ENCODE measurements around the gene RPS15.
"Not testable (repeated sequence)": the region's sequence is repeated elsewhere in the genome, so short reads cannot be mapped to it uniquely, and the experiment has no call there.

Gene RPS15

DNA sequence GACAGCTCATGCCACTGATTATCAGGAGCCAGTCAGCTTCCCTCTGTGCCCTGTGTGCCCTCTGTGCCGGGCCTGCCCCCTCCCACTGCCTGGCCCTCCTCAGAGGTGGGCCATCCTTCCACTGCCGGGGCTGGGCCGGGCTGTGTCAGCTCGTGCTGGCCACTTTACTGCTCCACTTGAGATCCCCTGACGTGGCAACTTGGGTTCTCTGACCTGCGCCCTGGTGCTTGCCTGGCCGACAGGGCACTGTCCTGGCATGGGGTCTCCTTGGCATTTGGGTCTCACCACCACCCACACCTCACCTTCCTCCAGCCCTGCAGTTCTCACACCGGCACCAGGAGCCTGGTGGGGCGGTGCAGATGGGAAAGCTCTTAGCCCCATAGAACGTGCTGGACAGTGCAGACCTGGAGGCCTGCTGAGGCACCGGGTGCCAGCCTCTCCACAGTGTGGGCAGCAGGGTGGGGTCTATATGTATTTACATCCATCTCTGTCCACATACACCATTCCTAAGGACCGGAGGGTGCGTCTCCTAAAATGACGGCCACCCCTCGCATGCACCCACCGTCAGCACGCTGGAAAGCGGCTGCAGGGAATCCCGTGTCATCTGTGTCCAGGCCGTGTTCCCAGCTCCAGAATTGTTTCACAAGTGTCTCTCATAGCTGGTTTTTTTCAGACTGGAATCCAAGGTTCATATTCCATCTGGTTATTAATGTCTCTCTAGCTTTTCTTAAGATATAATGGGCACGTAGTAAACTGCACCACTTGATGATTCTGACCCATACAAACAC is 19.1 kb upstream of the RPS15 start:
- no peak for DNase-seq (ENCODE audit: low read depth in 3 of 3, low spot score in 1 of 3)

DNA sequence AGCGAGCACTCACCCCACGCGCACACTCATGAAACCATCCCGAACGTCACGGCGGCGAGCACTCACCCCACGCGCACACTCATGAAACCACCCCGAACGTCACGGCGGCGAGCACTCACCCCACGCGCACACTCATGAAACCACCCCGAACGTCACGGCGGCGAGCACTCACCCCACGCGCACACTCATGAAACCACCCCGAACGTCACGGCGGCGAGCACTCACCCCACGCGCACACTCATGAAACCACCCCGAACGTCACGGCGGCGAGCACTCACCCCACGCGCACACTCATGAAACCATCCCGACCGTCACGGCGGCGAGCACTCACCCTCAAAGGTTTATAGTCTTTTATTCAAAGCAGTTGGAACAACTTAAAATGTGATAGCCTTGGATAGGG is 18.1 kb upstream of the RPS15 start:
- not testable (repeated sequence) for DNase-seq (ENCODE audit: low read depth in 3 of 3, low spot score in 1 of 3)

DNA sequence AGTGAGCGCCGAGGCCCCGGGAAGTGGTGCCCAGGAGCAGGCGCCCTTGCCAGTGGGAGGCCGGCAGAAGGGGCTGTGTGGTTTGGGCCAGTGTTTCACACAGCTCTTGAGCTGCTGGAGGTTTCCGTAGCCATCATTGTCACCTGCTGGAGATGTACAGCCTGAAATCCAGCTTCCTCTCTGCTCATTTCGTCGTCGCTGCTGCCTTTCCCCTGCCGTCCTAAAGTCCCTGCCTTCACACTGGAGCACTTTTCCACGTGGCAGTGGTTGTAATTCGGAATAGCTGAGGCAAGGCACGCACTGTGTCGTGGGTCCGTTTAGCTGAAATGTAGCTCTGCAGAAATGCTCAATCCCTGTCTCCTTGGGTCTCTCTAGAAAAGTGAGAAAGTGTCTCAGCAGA is 17.6 kb upstream of the RPS15 start:
- no peak for DNase-seq (ENCODE audit: low read depth in 3 of 3, low spot score in 1 of 3)

DNA sequence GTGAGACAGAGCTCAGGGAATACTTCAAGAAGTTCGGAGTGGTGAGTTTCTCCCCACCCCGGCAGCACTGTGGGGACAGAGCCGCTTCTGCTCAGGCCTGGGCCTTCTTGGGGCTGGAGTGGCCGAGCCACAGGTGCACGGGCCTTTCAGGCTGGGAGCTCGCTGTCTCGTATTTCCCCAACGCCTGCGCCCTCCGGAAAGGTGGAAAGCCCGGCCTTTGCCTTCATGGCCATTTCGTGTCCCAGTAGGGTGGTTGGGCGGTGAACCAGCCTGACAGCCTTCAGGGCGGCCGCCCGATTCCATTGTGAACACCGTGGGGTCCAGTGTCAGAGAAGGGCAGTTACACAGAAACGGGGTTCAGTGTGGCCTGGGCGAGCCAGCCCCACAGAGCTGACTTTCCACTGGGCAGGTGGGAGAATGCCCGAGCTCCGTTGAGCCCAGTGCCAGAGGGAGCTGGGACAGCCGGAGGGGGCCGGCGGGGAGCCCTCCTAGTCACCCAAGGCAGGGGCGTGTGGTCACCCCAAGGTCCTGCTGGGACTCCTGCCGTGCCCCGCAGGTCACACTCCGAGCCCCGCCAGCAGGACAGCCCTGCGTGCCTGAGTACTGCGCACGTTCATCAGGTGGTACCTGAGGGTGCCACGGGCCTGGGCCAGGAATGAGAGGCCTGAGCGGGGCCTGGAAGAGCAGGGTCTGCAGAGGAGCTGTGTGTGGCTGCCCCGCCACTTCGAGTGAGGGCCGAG is 16.8 kb upstream of the RPS15 start:
- no peak for DNase-seq (ENCODE audit: low read depth in 3 of 3, low spot score in 1 of 3)

DNA sequence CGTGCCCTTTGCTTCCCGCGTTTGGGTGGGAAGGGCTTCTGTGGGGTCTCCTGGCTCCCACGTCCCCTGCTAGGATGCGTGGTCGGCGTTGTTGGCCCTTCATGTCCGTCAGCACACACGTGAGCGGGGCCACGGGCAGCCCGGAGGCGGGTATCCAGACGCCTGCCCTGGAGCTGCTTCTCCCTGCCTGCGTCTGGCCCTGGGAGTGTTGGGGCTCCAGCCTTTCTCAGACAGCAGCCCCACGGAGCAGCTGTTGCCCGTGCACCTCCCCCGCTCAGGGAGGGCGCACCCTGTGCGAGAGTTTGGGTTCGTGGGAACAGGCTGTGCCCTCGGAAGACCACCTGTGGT is 16.3 kb upstream of the RPS15 start:
- no peak for DNase-seq (ENCODE audit: low read depth in 3 of 3, low spot score in 1 of 3)

DNA sequence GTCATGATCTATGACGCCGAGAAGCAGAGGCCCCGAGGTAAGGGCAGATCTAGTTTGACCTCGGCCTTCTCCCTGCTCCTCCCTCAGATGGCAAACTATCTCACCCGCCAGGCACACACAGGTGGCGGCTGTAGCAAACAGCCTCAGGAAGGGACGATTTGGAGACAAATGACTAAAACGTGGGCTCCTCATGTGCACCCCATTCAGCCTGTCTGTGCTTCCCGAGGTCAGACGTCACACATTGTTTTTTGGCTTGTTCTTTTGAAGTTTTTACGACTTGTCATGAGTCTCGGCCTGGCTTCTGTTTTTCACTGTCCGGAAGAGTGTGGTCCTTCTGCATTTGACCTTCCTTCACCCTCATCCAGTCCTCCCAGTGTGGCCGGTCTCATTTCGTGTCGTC is 15.8 kb upstream of the RPS15 start:
- DNase-seq (ENCODE audit: low read depth in 3 of 3, low spot score in 1 of 3), result no peak

DNA sequence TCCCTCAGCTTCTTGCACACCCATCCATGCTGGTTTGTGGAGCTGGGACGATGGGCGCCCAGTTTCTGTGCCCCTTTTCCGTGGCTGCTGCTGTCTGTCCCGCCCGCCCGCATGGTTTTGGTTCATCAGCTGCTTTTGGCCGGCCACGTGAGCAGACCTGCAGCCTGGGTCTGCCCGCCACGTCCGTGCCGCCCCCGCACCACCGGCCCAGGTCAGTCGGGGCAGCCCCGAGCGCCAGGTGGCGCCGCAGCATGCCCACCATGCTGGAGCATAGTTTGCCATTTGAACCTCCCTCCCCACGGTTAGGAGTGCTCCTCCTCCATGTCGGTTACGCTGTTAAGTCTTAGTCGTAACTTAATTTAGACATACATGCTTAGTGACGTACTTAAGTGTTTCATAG is 15.3 kb upstream of the RPS15 start:
- no peak for DNase-seq (ENCODE audit: low read depth in 3 of 3, low spot score in 1 of 3)

DNA sequence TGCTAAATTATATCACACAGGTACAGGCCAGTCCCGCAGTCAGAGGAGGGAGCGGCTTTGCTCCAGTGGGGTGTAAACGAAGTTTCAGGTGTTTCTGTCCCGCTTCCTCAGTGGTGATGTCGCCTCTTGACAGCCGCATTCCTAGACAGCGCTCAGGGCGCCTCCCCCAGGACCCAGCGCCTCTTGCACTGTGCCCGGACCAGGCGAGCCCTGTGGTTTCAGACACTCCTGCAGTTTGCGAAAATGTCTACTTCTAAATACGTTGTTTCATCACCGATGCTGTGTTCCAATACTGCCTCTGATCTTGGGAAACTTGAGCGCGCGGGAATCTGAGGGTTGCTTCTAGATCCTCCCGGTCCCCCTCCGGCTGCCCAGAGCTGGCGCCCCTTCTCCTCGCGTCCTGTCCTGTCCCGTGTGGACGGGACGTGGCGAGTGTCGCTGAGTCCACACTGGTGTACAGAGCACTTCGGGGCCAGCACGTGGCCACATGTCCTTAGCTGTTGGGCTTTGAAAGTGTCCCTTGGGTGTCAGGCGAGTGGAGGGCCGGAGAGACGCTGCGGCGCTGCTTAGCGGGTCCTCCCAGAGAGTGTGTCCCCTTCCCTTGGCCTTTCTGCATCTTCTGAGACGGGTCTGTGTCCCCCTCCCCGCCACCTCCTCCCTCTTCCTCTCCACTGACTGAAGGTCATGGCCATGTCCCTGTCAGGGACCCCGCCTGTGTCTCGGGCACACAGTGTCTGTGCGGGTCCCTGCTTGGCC is 14.6 kb upstream of the RPS15 start:
- DNase-seq (ENCODE audit: low read depth in 3 of 3, low spot score in 1 of 3), result no peak

DNA sequence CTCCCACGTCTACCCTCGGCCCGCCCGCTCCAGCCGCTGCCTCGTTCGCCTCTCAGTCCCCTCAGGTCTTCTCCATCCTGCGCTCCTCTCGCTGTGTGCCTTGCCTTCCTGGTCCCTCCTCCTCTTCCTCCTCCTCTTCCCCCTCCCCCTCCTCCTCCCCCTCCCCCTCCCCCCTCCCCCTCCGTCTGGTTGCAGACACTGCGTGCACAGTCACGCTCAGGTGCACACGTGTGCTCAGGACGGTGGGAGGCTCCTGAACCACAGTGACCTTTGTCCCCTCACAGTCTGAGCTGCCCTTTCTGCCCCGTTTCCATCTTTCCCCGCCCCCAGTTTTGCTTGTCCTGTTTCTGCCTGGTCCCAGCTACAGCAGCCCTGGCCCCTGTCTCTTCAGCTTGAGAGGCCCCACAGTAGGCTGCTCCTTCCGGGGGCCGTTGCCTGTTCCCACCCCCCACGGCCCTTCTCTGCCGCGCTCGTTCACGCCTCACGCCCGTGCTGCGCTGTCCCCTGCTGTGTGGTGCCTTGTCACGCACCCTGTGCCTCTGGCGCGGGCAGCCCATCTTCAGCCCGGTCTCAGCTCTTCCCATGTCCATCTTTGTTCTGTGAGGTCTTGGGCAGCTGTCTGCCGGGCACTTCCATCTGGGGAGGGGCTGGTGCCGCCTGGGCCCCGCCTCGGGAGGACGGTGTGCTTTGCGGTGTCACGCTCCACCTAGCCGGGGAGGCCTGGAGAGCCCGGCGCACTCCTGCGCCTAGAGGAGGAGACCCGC is 13.8 kb upstream of the RPS15 start:
- DNase-seq (ENCODE audit: low read depth in 3 of 3, low spot score in 1 of 3), result no peak

DNA sequence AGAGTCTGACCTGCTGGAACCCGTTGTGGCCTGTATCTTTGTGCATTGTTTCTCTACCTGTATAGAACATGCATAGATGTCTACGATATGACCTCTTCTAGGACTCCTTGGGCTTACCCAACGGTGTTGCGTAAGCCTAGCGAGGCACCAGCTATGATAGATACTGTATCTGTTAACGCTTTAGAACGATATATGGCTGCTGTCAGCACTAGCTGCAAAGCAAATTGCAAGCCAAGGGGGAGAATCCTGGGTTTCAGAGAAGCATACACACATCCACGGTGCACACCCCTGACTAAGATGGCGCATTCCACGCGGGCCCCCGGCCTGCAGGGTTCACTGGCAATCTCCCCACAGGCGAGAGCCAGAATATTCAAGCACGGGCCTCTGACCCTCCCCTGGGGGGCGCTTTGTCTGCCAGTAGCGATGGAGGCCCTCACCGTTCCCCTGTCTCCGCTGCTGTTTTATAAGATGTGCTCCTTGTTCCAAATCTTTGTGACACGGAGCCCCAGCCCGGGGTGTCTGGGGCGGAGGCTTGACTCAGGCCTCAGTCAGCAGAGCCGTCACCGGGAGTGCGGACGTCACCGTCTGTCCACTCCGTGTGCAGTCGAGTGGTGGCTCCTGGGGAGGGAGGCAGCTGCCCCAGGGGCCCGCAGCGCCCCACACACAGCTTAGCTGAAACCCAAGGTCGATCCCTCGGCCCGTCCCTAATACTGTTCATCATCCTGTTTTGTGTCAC is 12.9 kb upstream of the RPS15 start:
- DNase-seq (ENCODE audit: low read depth in 3 of 3, low spot score in 1 of 3), result no peak

DNA sequence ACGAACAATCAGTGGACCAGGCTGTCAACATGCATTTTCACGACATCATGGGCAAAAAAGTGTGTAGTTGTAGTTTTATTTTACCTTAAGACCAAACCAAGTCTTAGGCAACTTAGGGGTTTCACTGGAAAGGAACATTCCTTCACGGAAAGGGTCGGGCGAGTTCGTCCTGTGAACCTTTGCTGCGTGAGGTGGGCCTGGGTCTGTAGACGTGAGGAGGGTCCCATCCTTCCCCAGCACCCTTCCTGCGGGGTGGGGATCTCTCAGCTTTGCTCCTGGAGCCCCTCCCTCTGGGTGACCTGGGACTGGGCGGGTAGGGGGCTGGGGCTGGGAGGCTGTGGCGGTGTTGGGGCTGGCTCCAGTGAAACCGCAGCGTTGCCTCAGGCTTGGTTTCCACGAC is 12.3 kb upstream of the RPS15 start:
- no peak for DNase-seq (ENCODE audit: low read depth in 3 of 3, low spot score in 1 of 3)

DNA sequence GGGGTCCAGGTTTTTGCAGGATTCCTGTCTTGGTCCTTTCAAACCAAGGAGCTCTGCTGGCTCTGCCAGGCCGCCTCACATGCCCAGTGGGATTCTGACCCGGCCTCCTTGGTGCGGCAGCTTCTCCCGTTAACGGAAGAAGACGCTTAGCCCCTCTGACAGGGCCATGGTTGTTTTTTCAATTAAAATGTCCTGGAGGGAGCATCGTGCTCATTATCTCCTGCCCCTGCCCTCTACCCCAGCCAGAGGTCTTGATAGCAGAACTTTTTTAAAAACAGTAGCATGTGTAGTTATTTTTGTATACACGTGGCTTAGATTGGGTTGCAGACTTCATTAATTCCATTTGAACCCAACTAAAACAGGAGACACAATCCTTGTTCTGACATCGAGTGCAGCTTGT is 11.5 kb upstream of the RPS15 start:
- DNase-seq (ENCODE audit: low read depth in 3 of 3, low spot score in 1 of 3), result no peak

DNA sequence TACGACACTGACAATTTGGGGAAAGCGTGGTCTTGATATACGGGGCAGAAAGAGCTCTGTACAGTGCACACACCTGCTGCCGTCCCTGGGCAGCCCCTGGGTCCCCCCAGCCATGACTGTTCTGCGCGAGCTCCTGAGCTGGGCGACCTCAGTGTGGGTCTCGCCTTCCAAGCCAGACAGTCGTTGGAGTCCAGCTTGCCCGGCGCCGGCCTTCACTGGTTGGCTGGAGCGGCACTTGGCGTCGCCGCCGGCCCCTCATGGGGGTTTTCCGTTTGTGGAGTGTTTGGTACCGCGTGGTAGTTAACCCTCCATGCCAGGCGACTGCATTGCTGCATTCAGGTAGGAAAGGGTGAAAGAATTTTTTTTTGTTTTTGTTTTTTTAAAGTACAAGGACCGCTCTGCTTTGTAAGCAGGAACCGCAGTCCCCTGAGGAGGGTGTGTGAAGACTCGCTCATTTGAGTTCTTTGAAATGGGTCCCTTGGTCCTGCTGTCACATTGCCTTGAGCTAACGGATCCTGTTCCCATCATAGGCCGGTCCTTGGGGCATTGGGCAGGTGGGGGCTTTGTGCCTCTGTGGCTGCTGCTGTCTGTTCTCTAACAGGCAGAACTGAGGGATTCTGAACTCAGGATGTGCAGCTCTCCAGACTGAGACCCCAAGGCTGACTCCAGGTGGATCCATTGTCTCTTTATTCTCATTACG is 10.8 kb upstream of the RPS15 start:
- no peak for DNase-seq (ENCODE audit: low read depth in 3 of 3, low spot score in 1 of 3)

DNA sequence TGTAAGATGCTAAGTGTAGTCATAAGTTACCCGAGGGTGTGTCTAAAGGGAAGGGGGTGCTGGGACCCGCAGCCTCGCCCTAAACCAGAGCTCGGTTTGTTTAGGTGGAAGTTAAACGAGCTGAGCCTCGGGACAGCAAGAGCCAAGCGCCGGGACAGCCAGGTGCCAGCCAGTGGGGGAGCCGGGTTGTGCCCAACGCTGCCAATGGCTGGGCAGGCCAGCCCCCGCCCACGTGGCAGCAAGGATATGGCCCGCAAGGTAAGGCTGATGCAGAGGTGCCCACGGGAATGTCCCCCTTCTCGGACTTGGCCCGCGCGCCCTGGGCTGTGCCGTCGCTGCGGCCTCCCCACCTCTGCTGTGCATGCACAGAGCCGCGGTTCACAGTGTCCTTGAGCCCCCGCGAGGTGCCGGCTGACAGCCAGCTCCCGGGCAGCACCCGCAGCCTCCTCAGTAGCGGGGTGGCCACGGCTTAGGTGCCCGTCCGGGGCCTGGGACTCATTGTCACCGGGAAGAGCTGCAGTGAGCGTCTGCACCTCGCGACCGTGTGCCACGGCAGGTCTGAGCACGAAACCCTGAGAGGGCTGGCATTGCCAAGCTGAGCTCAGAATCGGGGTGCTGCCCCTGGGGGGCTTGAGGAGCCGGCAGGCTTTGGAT is 9.3 kb upstream of the RPS15 start:
- DNase-seq (ENCODE audit: low read depth in 3 of 3, low spot score in 1 of 3), result no peak

DNA sequence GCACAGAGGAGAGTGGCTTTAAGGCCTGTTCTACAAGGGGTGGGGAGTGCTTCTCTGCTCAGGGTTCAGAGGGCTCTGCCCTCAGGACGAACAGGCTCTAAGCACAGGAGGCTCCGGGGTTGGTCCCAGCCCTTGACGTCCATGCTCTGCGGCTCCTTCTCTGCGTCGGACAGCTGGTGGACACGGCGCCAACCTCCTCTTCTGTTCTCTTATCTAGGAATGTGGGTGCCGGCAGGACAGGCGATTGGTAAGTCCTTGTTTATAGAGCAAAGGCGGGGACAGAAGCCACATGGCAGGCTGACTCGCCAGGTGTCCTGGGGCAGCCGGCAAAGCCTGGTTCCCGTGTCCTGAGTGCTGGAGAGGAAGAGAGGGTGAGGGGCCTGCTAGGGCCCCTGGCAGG is 8.4 kb upstream of the RPS15 start:
- DNase-seq (ENCODE audit: low read depth in 3 of 3, low spot score in 1 of 3), result no peak

DNA sequence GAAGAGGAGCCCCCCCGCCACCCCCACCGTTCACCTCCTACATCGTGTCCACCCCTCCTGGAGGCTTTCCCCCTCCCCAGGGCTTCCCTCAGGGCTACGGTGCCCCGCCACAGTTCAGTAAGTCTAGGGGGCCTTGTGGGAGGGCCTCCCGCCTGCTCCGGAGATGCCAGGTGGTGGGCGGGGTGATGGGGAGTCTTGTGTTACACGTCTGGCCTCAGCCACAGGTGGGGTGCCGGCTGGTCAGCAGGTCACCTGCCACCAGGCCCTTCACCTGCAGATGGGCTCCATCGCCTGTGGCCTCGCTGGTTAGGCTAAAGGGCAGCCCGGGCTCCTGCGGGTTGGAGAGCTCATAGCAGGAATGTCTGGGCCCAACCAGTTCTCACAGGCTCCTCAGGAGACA is 8.0 kb upstream of the RPS15 start:
- DNase-seq (ENCODE audit: low read depth in 3 of 3, low spot score in 1 of 3), result no peak

DNA sequence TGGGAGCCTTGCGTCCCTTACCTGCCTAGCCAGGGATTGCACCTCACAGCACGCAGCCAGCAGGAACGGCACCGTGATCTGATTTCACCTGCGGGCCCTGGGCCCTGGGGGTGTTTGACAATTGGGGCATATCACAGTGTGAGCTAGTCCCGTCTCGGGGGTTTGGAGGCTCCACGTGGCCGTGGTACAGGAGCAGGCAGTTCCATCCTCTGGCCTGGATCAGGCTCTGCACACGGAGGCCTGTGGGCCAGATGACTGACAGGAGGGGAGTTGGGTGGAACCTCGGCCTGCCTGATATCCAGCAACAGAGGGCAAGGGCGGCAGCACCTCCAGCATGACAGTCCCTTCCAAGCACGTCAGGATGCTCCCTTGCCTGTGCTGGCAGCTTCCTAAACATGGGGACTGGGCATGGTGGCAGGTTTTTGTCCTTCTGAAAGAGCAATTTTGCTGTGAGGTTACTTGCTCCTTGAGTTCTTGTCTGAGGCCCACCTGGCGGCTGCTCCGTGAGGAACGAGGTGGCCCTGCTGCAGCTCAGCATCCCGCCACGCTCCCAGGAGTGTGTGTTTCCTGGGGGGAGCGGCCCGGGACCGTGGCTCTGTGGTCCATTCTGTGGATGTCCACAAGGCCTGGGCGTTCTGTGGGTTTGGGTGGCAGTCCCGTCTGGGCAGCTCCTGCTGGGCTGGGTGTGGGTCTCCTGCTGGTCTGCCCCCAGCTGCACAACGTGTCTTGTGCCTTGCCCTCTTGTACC is 6.3 kb upstream of the RPS15 start:
- no peak for DNase-seq (ENCODE audit: low read depth in 3 of 3, low spot score in 1 of 3)

DNA sequence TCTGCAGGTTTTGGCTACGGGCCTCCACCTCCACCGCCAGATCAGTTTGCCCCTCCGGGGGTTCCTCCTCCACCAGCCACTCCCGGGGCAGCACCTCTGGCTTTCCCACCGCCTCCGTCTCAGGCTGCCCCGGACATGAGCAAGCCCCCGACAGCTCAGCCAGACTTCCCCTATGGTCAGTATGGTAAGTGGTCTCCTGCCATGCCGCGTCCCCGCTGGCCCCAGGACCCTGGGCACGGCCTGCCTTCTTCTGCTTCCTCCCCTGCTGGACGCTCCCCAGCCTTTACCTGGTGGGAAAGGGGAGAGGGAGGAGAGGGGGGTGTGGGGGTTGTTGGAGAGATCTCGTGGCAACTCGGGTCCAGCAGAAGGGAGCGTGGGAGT is 5.7 kb upstream of the RPS15 start:
- DNase-seq (ENCODE audit: low read depth in 3 of 3, low spot score in 1 of 3), result no peak
